HG02885 (cell line): ENCODE data around the gene DTL.

Experiments
- ATAC-seq: cut with Tn5 transposase; IDR thresholded peaks from one replicate; pipeline ENCODE4 v1.9.1; 2021; ENCODE audit warnings: mild to moderate bottlenecking; ENCODE audit not compliant: unreplicated experiment, poor library complexity

Gene DTL

GRCh38 chr1:212119863-212120262 lies 84.3 kb downstream of the DTL start:
- no peak for ATAC-seq

GRCh38 chr1:212121779-212122178 lies 86.2 kb downstream of the DTL start:
- no peak for ATAC-seq

- ATAC-seq, result no peak
These were observed 89.4 kb downstream of the DTL start for GRCh38 chr1:212124690-212125582.

- ATAC-seq, result no peak
These were observed 90.1 kb downstream of the DTL start for GRCh38 chr1:212125654-212126053.

- no peak for ATAC-seq
These were observed 91.7 kb downstream of the DTL start for GRCh38 chr1:212127221-212127620.

GRCh38 chr1:212129781-212130180 lies 94.2 kb downstream of the DTL start:
- no peak for ATAC-seq

GRCh38 chr1:212132025-212132424 lies 96.5 kb downstream of the DTL start:
- ATAC-seq, result no peak

GRCh38 chr1:212133319-212133718 lies 97.8 kb downstream of the DTL start:
- ATAC-seq, result no peak

- ATAC-seq, result no peak
These were observed 99.6 kb downstream of the DTL start for GRCh38 chr1:212135166-212135565.

- no peak for ATAC-seq
These were observed 102.3 kb downstream of the DTL start for GRCh38 chr1:212137854-212138253.

GRCh38 chr1:212138457-212138856 lies 102.9 kb downstream of the DTL start:
- no peak for ATAC-seq

GRCh38 chr1:212139526-212140135 lies 104.1 kb downstream of the DTL start:
- no peak for ATAC-seq

GRCh38 chr1:212141404-212141803 lies 105.9 kb downstream of the DTL start:
- no peak for ATAC-seq

- no peak for ATAC-seq
These were observed 107.5 kb downstream of the DTL start for GRCh38 chr1:212142883-212143530.

- ATAC-seq, result no peak
These were observed 112.1 kb downstream of the DTL start for GRCh38 chr1:212147581-212148033.

- no peak for ATAC-seq
These were observed 114.0 kb downstream of the DTL start for GRCh38 chr1:212149566-212149965.

GRCh38 chr1:212152308-212152693 lies 116.8 kb downstream of the DTL start:
- ATAC-seq, result no peak

- ATAC-seq, result no peak
These were observed 117.3 kb downstream of the DTL start for GRCh38 chr1:212152869-212153268.

GRCh38 chr1:212153635-212154034 lies 118.1 kb downstream of the DTL start:
- no peak for ATAC-seq
